HFF-Myc (cell line): ENCODE measurements around the gene REEP1.

ENCODE experiments used
- DNase-seq: peaks from one replicate; pipeline ENCODE4 v3.0.0-alpha.2; 2011; ENCODE audit warnings: low read depth; ENCODE audit errors: extremely low read depth
- H3K4me3 ChIP-seq: replicated peaks from 2 replicates; pipeline ENCODE4 v1.5.1; 2011; ENCODE audit warnings: low read depth, mild to moderate bottlenecking, control low read depth, low read length
- TF ChIP-seq, protein P1 (sequence below): IDR thresholded peaks from 2 replicates; pipeline ENCODE4 v1.5.1; 2012; ENCODE audit warnings: mild to moderate bottlenecking, low read depth, low read length, control low read depth; ENCODE audit errors: missing control alignments

REEP1 gene

GRCh38 chr2:86311879-86312278 is 25.5 kb downstream of the REEP1 start:
- no peak for DNase-seq
- TF ChIP-seq, protein P1, sequence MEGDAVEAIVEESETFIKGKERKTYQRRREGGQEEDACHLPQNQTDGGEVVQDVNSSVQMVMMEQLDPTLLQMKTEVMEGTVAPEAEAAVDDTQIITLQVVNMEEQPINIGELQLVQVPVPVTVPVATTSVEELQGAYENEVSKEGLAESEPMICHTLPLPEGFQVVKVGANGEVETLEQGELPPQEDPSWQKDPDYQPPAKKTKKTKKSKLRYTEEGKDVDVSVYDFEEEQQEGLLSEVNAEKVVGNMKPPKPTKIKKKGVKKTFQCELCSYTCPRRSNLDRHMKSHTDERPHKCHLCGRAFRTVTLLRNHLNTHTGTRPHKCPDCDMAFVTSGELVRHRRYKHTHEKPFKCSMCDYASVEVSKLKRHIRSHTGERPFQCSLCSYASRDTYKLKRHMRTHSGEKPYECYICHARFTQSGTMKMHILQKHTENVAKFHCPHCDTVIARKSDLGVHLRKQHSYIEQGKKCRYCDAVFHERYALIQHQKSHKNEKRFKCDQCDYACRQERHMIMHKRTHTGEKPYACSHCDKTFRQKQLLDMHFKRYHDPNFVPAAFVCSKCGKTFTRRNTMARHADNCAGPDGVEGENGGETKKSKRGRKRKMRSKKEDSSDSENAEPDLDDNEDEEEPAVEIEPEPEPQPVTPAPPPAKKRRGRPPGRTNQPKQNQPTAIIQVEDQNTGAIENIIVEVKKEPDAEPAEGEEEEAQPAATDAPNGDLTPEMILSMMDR: no peak
- H3K4me3 ChIP-seq: no peak overlapping the region

GRCh38 chr2:86309966-86310365 is 27.5 kb downstream of the REEP1 start:
- H3K4me3 ChIP-seq: no peak overlapping the region
- TF ChIP-seq, protein P1: no peak
- DNase-seq: no peak

DNA sequence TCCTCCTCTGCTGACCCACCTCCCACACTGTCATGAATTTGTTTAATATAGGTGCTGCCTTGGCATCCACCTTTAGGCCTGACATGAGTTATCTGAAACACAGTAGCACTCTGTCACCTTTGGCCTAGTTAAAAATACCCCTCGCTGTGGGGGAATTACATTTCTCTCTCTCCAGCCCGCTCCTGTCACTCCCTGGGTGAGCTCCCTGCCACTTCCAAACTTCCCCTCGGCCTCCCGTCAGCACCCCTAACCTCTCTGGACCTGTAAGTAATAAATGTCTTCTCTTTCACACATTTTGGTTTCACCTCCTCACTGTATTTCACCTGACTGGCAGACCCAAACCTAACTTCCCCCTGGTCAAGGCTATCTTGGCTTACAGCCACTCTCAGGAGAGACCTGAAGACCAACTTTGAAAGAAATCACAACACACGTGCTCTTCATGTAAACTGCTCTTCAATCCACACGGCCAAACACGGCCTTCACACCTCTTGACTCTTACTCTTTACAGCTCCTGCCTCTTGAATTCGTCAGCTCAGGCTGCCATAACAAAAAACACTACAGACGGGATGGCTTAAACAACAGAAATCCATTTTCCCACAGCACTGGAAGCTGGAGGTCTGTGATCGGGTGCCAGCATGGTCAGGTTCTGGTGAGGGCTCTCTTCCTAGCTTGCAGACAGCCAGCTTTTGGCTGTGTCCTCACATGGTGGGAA is 28.3 kb downstream of the REEP1 start:
- DNase-seq: no peak
- H3K4me3 ChIP-seq: no peak overlapping the region
- TF ChIP-seq, protein P1: no peak

- TF ChIP-seq, protein P1: no peak
- no peak overlapping the region for H3K4me3 ChIP-seq
- no peak for DNase-seq
Observed at GRCh38 chr2:86308356-86308755, 29.1 kb downstream of the REEP1 start.

GRCh38 chr2:86307431-86307830 is 30.0 kb downstream of the REEP1 start:
- TF ChIP-seq, protein P1: no peak

DNA sequence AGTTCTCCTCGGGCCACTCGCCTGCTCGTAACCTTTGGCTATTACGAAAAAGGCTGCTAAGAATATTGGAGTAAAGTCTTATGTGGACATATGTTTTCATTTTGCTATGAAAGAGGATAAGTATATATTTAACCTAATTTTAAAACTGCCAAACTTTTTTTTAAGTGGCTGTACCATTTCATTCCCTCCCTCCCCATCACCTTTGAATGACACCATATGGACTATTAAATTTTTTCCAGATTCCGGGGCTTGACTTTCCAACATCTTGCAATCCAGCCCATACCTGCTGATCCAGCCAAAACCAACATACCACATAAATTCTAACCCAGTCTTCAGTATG is 31.5 kb downstream of the REEP1 start:
- no peak overlapping the region for H3K4me3 ChIP-seq
- DNase-seq: no peak
- TF ChIP-seq, protein P1: no peak

More at GRCh38 chr2:86307431-86307830, 30.0 kb downstream of the REEP1 start:
- no peak for DNase-seq
- H3K4me3 ChIP-seq: no peak overlapping the region
